EH (cell line): ENCODE data around the gene TMEM252.

Experiments used
- DNase-seq: peaks from one replicate; pipeline ENCODE4 v3.0.0-alpha.2; 2015; ENCODE audit warnings: low read depth

The TMEM252 gene

GRCh38 chr9:68540712-68541535 lies at the start of gene TMEM252:
Gene TMEM252 (minus strand): TSS chr9:68540883. CDS start chr9:68540814, 69 bp downstream.
- DNase-seq, result no peak

- no peak for DNase-seq
Measured at GRCh38 chr9:68585034-68585761, 44.5 kb upstream of the TMEM252 start.

GRCh38 chr9:68584189-68585033 lies 43.7 kb upstream of the TMEM252 start:
- peak; percentile 84 for DNase-seq

- DNase-seq, result no peak
Measured at GRCh38 chr9:68581696-68582095, 41.0 kb upstream of the TMEM252 start.

GRCh38 chr9:68577774-68578591 lies 37.3 kb upstream of the TMEM252 start:
- DNase-seq, result no peak

GRCh38 chr9:68575817-68576216 lies 35.1 kb upstream of the TMEM252 start:
- DNase-seq, result no peak

GRCh38 chr9:68574150-68574549 lies 33.5 kb upstream of the TMEM252 start:
- no peak for DNase-seq

GRCh38 chr9:68567565-68567964 lies 26.9 kb upstream of the TMEM252 start:
- no peak for DNase-seq

- no peak for DNase-seq
Measured at GRCh38 chr9:68562461-68562860, 21.8 kb upstream of the TMEM252 start.

- peak; percentile 17 for DNase-seq
Measured at GRCh38 chr9:68560071-68560844, 19.6 kb upstream of the TMEM252 start.

- DNase-seq, result no peak
Measured at GRCh38 chr9:68558545-68558944, 17.9 kb upstream of the TMEM252 start.

GRCh38 chr9:68555437-68556150 lies 14.9 kb upstream of the TMEM252 start:
- no peak for DNase-seq

GRCh38 chr9:68552700-68553476 lies 12.2 kb upstream of the TMEM252 start:
- DNase-seq, result peak; percentile 63

- DNase-seq, result no peak
Measured at GRCh38 chr9:68551191-68551590, 10.5 kb upstream of the TMEM252 start.

- DNase-seq, result no peak
Measured at GRCh38 chr9:68548241-68548640, 7.6 kb upstream of the TMEM252 start.

GRCh38 chr9:68547417-68547816 lies 6.7 kb upstream of the TMEM252 start:
- DNase-seq, result no peak

GRCh38 chr9:68546596-68547390 lies 6.1 kb upstream of the TMEM252 start:
- DNase-seq, result no peak

- DNase-seq, result no peak
Measured at GRCh38 chr9:68545033-68545705, 4.5 kb upstream of the TMEM252 start.
